GM18511 (cell line): ENCODE data around the gene WNT5A.

Source experiments
- ATAC-seq: cut with Tn5 transposase; IDR thresholded peaks from one replicate; pipeline ENCODE4 v1.9.1; 2021; ENCODE audit warnings: mild to moderate bottlenecking, moderate library complexity; ENCODE audit not compliant: unreplicated experiment

Gene WNT5A

GRCh38 chr3:55453886-55454496 is 33.1 kb downstream of the WNT5A start:
- no peak for ATAC-seq

GRCh38 chr3:55452886-55453285 is 34.2 kb downstream of the WNT5A start:
- ATAC-seq, result no peak

- no peak for ATAC-seq
Observed at GRCh38 chr3:55449527-55449926, 37.6 kb downstream of the WNT5A start.

GRCh38 chr3:55446850-55447249 is 40.3 kb downstream of the WNT5A start:
- ATAC-seq, result no peak

- ATAC-seq, result no peak
Observed at GRCh38 chr3:55445551-55445950, 41.6 kb downstream of the WNT5A start.

GRCh38 chr3:55443346-55443745 is 43.8 kb downstream of the WNT5A start:
- ATAC-seq, result no peak

GRCh38 chr3:55442861-55443260 is 44.2 kb downstream of the WNT5A start:
- ATAC-seq, result no peak

GRCh38 chr3:55441499-55441898 is 45.6 kb downstream of the WNT5A start:
- ATAC-seq, result no peak

- no peak for ATAC-seq
Observed at GRCh38 chr3:55440104-55440708, 46.9 kb downstream of the WNT5A start.

GRCh38 chr3:55439657-55440056 is 47.4 kb downstream of the WNT5A start:
- no peak for ATAC-seq

GRCh38 chr3:55436644-55437043 is 50.5 kb downstream of the WNT5A start:
- no peak for ATAC-seq

- ATAC-seq, result no peak
Observed at GRCh38 chr3:55435491-55435890, 51.6 kb downstream of the WNT5A start.

GRCh38 chr3:55434789-55435188 is 52.3 kb downstream of the WNT5A start:
- ATAC-seq, result no peak

- no peak for ATAC-seq
Observed at GRCh38 chr3:55431041-55431440, 56.1 kb downstream of the WNT5A start.

GRCh38 chr3:55427739-55428138 is 59.4 kb downstream of the WNT5A start:
- no peak for ATAC-seq

- no peak for ATAC-seq
Observed at GRCh38 chr3:55426486-55426885, 60.6 kb downstream of the WNT5A start.

- ATAC-seq, result no peak
Observed at GRCh38 chr3:55423782-55424181, 63.3 kb downstream of the WNT5A start.

GRCh38 chr3:55417211-55417610 is 69.9 kb downstream of the WNT5A start:
- no peak for ATAC-seq

GRCh38 chr3:55416331-55416821 is 70.7 kb downstream of the WNT5A start:
- ATAC-seq, result no peak
